Panc1 (cell line): ENCODE results near the gene SP4.

Experiments
- TCF7L2 ChIP-seq: IDR thresholded peaks from 2 replicates; pipeline ENCODE4 v1.6.1; 2011; ENCODE audit warnings: mild to moderate bottlenecking, low read depth, low read length, inconsistent platforms
- TF ChIP-seq, protein P1 (sequence below): fragments of 450-650 bp; IDR thresholded peaks from 2 replicates; pipeline ENCODE4 v1.5.1; 2017; ENCODE audit warnings: mild to moderate bottlenecking
- TF ChIP-seq, protein P2 (sequence below), 2 experiments: IDR thresholded peaks; 2 replicates each; pipeline ENCODE4 v1.6.1; 2011 to 2012; ENCODE audit warnings: low read depth in 2 of 2, control low read depth in 1 of 2, low read length in 1 of 2, mild to moderate bottlenecking in 1 of 2, moderate library complexity in 1 of 2; ENCODE audit not compliant: insufficient read depth in 1 of 2

DNA sequence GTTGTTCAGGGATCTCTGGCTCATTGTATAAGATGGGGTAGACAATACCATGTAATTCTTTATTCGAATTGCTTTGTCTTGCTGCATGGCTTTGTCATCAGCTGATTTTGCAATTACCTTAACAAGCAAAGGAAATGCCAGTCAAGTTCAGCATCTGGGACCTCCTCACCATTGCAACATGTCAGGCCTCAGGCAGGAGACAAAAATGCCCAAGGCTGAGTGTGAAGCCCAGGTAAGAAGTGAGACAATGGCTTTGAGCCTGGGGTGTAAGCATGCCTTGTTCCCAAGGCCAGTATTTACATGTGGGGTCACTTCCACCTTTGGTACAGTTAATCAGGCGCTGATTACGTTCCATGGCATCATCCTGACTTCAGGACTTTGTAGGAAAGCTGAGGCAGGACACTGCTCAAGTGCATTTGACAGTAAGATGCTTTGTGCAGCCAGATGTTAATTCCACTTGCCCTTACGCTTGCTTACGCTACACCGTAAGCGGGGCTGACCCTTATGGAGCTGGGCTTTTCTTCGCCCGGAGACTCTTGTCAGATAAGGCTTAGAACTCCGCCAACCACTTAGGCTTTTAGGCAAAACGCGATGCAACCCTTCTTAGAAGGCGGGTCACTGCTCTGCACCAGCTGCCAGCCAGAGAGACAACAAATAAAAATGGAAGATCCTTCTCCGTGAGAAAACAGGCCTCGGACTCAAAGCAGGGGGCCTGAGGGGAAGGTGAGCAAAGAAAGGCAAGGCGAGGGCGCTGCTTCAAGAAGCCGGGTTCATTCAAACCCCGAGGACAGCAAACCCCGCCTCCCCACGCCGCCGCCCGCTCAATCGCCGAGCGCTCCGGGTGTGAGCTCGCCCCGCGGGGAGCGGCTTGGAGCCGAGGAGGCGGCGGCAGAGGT lies 1.3 kb upstream of the SP4 start:
- TF ChIP-seq, protein P1, sequence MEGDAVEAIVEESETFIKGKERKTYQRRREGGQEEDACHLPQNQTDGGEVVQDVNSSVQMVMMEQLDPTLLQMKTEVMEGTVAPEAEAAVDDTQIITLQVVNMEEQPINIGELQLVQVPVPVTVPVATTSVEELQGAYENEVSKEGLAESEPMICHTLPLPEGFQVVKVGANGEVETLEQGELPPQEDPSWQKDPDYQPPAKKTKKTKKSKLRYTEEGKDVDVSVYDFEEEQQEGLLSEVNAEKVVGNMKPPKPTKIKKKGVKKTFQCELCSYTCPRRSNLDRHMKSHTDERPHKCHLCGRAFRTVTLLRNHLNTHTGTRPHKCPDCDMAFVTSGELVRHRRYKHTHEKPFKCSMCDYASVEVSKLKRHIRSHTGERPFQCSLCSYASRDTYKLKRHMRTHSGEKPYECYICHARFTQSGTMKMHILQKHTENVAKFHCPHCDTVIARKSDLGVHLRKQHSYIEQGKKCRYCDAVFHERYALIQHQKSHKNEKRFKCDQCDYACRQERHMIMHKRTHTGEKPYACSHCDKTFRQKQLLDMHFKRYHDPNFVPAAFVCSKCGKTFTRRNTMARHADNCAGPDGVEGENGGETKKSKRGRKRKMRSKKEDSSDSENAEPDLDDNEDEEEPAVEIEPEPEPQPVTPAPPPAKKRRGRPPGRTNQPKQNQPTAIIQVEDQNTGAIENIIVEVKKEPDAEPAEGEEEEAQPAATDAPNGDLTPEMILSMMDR = no peak
- no peak for TF ChIP-seq TCF7L2
- TF ChIP-seq, protein P2, sequence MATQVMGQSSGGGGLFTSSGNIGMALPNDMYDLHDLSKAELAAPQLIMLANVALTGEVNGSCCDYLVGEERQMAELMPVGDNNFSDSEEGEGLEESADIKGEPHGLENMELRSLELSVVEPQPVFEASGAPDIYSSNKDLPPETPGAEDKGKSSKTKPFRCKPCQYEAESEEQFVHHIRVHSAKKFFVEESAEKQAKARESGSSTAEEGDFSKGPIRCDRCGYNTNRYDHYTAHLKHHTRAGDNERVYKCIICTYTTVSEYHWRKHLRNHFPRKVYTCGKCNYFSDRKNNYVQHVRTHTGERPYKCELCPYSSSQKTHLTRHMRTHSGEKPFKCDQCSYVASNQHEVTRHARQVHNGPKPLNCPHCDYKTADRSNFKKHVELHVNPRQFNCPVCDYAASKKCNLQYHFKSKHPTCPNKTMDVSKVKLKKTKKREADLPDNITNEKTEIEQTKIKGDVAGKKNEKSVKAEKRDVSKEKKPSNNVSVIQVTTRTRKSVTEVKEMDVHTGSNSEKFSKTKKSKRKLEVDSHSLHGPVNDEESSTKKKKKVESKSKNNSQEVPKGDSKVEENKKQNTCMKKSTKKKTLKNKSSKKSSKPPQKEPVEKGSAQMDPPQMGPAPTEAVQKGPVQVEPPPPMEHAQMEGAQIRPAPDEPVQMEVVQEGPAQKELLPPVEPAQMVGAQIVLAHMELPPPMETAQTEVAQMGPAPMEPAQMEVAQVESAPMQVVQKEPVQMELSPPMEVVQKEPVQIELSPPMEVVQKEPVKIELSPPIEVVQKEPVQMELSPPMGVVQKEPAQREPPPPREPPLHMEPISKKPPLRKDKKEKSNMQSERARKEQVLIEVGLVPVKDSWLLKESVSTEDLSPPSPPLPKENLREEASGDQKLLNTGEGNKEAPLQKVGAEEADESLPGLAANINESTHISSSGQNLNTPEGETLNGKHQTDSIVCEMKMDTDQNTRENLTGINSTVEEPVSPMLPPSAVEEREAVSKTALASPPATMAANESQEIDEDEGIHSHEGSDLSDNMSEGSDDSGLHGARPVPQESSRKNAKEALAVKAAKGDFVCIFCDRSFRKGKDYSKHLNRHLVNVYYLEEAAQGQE (IDR thresholded peaks at IDR 0.05; ENCODE audit: insufficient read depth in 1 of 2, low read depth in 2 of 2, low read length in 1 of 2) = no peak
